GM18508 (cell line): ENCODE data around the gene SASH1.
A peak's percentile ranks its signal among the peaks of the same experiment; 100 is the strongest.

ENCODE experiments used
- ATAC-seq: cut with Tn5 transposase; IDR thresholded peaks from one replicate; pipeline ENCODE4 v1.9.1; 2021; ENCODE audit warnings: moderate number of reproducible peaks; ENCODE audit not compliant: insufficient read depth, unreplicated experiment

The SASH1 gene

GRCh38 chr6:148342350-148343046 lies at the start of gene SASH1:
SASH1 (plus strand) TSS chr6:148342838; CDS start chr6:148343068, 230 bp downstream.
- peak; percentile 68 for ATAC-seq

- ATAC-seq: no peak
Measured at GRCh38 chr6:148293181-148293995, 49.2 kb upstream of the SASH1 start.

- no peak for ATAC-seq
Measured at GRCh38 chr6:148294059-148294458, 48.6 kb upstream of the SASH1 start.

- no peak for ATAC-seq
Measured at GRCh38 chr6:148295261-148295887, 47.3 kb upstream of the SASH1 start.

- no peak for ATAC-seq
Measured at GRCh38 chr6:148296771-148297170, 45.9 kb upstream of the SASH1 start.

- ATAC-seq: no peak
Measured at GRCh38 chr6:148298683-148299082, 44.0 kb upstream of the SASH1 start.

GRCh38 chr6:148303616-148304015 lies 39.0 kb upstream of the SASH1 start:
- ATAC-seq: no peak

- ATAC-seq: no peak
Measured at GRCh38 chr6:148304976-148305375, 37.7 kb upstream of the SASH1 start.

- no peak for ATAC-seq
Measured at GRCh38 chr6:148306286-148306685, 36.4 kb upstream of the SASH1 start.

GRCh38 chr6:148307405-148307804 lies 35.2 kb upstream of the SASH1 start:
- no peak for ATAC-seq

GRCh38 chr6:148309301-148309700 lies 33.3 kb upstream of the SASH1 start:
- no peak for ATAC-seq

- ATAC-seq: no peak
Measured at GRCh38 chr6:148311966-148312669, 30.5 kb upstream of the SASH1 start.

GRCh38 chr6:148313488-148313887 lies 29.1 kb upstream of the SASH1 start:
- ATAC-seq: no peak

GRCh38 chr6:148316308-148316707 lies 26.3 kb upstream of the SASH1 start:
- no peak for ATAC-seq

GRCh38 chr6:148317051-148317450 lies 25.6 kb upstream of the SASH1 start:
- ATAC-seq: no peak

GRCh38 chr6:148317739-148318138 lies 24.9 kb upstream of the SASH1 start:
- ATAC-seq: no peak

- ATAC-seq: no peak
Measured at GRCh38 chr6:148322704-148323103, 19.9 kb upstream of the SASH1 start.

- no peak for ATAC-seq
Measured at GRCh38 chr6:148323344-148323743, 19.3 kb upstream of the SASH1 start.

- no peak for ATAC-seq
Measured at GRCh38 chr6:148324297-148324985, 18.2 kb upstream of the SASH1 start.
